ENCODE results near the gene FAM32A.
"Not testable (repeated sequence)": the region's sequence is repeated elsewhere in the genome, so short reads cannot be mapped to it uniquely, and the experiment has no call there.

FAM32A gene

DNA sequence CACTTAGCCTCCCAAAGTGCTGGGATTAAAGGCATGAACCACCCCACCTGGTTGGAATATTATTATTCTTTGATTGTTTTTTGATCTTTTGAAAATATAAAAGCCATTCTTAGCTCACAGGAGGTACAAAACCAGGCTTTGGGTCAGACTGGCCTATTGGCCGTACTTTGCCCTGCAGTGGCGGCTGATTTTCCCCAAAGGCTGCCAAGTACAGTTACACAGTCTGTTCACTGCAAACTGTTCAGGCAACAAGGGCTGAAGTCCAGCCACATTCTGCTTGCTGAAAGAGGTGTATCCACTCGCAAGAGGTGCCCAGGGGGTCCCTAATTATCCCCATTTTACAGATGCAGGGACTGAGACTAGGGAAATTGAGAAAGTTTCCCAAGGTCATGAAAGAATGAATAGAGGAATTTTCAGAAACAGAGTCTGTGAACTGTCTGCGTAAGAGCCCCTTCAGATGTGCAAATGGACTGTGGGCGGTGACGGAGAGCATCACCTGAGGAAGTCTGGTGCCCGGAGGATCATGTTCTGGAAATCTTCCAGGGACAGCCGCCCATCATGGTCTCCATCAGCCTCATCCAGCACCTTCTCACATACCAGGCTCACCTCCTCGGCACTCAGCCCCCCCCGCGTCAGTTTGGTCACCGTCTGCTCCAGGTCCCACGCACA, 20.9 kb upstream of the FAM32A start:
- DNase-seq (ENCODE audit: low read depth): no peak

DNA sequence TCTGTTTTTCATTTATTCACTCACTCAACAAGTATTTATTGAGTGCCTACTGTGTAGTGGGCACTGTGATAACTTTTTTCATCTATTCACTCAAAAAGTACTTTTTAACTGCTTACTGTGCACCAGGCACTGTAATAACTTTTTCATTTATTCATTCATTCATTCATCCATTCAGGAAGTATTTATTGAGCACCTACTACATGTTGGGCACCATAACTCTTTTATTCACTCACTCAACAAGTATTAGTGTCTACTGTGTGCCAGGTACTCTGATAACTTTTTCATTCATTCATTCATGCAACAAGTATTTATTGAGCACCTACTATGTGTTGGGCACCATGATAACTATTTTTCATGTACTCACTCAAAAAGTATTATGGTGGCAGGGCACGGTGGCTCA, 18.8 kb upstream of the FAM32A start:
- DNase-seq (ENCODE audit: low read depth): no peak

DNA sequence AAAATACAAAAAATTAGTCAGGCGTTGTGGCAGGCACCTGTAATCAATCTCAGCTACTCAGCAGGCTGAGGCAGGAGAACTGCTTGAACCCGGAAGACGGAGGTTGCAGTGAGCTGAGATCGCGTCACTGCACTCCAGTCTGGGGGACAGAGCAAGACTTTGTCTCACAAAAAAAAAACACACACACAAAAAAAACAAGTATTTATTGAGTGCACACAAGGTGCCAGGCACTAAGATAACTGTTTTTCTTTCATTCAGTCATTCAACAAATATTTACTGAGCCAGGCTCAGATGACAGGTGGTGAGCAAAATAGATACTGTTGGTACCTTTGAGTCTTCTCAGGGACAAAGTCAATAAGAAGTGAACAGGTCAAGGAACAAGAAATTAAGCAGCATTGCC, 18.2 kb upstream of the FAM32A start:
- DNase-seq (ENCODE audit: low read depth): no peak

DNA sequence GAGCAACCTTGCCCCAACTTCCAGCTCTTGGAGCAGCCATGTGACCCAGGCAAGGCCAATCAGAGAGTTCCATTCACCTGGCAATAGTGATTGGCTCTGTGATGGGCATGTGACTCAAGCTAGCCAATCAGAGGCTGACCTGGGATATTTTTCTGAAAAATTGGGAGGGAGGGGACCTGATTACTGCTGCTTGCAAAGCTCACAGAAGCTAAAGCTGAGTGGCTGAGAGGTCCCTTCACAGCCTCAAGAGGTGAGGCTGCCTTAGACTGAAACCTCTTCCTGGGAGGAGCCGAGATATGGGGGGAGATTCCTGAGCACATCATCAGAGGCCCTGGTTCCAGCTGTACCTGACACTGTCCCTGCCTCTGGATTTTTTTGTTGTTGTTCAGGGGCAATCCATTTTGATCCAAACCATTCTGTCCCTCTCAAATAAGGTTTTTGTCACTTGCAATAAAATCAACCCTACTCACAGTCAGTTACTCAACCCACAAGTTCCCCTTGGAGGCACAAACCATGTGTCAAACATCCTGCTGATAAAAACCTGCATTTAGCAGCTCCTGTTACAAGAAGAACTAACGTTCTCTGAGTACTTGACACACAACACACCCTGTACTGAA, 16.6 kb upstream of the FAM32A start:
- no peak for DNase-seq (ENCODE audit: low read depth)

DNA sequence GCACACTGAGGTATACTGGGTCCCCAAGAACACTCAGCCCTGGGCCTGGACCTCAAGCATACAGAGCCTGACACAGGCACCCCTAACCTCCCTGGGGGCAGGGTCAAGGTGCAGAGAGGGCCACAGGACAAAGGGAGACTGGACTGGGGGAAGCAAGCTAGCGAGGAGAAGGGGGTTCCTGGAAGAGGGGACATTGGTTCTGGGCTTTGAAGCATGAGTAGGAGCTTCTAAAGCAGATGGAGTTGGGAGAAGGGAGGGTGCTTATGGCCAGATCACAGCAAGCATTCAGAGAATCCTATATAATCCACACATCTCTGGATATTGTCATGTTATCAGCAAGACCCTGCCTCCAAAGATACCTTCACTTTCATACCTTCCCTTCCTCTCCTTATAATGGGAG, 15.1 kb upstream of the FAM32A start:
- no peak for DNase-seq (ENCODE audit: low read depth)

DNA sequence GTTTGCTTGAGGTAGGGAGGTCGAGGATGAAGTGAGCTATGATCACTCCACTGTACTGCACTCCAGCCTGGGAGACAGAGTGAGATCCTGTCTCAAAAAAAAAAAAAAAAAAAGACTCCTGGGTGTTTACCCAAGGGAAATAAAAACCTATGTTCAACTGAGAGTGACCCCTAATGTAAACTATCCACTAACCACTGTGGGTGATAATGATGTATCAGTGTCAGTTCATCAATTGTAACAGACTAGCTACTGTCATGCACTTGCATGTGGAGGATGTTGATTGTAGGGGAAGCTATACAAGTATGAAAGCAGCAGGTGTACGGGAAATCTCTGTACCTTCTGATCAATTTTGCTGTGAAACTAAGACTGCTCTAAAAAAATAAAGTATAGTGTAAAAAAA, 9.3 kb upstream of the FAM32A start:
- no peak for DNase-seq (ENCODE audit: low read depth)

DNA sequence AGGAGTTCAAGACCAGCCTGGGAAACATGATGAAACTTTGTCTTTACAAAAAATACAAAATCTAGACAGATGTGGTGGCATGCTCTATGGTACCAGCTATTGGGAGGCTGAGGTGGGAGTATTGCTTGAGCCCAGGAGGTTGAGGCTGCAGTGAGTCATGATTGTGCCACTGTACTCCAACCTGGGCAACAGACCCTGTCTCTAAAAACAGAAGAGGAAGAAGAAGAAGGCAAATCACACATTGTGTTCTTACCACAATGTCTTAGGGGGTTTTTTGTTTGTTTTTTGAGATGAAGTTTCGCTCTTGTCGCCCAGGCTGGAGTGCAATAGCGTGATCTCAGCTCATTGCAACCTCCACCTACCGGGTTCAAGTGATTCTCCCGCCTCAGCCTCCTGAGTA, 6.3 kb upstream of the FAM32A start:
- not testable (repeated sequence) for DNase-seq (ENCODE audit: low read depth)

DNA sequence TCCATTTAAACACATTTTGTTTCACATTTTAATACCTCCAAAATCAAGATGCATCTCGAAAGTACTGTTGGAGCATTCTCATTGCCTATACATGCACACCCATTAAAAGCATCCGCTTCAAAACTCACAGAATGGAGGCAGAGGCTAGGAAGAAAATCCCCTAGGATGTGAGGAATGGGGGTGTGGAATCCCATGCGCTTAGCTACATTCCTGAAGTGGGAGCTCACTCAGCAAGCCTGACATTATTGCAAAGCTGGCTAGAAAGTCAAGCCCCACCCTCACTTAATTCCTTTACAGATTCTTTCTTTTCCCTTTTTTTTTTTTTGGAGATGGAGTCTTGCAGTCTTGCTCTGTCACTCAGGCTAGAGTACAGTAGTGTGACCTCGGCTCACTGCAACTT, 4.6 kb upstream of the FAM32A start:
- DNase-seq (ENCODE audit: low read depth): no peak

DNA sequence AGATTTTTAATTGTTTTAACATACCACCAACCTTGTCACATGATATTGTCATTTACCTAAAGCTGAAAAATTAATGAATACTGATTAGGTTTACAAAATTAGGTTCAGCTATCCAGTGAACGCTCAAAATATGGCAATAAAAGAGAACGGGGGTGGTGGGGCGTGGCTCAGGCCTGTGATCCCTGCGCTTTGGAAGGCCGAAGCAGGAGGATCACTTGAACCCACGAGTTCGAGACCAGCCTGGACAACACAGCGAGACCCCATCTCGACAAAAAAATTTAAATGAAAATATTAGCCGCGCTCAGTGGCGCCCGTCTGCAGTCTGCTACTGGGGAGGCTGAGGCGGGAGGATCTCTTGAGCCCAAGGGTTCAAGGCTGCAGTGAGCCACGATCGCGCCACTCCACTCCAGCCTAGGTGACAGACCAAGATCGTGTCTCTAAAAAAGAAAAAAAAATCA, 516 bp upstream of the FAM32A start:
- no peak for DNase-seq (ENCODE audit: low read depth)

DNA sequence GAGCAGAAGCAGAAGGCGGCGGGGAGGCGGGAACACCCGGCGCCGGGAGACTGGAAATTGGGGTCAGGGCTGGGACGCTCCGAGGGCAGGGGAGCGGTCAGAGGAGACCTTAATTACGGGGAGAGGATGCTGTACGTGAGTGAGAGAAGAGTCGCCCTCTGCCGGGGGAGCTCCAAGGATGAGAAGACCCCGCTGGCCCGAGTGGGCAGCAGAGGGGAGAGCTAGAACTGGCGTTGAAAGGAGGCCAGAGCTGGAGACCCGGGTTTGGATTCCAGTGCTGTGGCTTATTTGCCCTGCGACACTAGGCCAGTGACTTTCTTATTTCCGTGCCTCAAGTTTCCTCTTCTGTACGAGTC, 536 bp downstream of the FAM32A start:
- DNase-seq (ENCODE audit: low read depth): no peak

DNA sequence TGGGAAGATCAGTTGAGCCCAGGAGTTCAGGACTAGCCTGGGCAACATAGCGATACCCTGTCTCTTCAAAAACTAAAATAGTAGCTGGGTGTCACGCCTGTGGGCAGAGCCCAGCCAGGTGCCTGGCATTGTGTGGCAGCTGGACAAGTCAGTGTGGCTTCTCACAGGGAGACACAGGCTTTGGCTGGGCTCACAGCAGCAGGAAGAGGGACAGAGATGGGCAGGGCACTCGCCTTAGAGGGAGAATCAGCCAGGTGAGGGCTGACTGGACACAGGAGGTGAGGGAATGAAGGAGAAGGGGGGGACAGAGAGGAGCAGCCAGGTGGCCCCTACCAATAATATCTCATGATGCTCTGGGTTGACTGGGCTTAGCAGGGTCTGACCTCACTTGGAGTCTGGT, 3.3 kb downstream of the FAM32A start:
- DNase-seq (ENCODE audit: low read depth): no peak

DNA sequence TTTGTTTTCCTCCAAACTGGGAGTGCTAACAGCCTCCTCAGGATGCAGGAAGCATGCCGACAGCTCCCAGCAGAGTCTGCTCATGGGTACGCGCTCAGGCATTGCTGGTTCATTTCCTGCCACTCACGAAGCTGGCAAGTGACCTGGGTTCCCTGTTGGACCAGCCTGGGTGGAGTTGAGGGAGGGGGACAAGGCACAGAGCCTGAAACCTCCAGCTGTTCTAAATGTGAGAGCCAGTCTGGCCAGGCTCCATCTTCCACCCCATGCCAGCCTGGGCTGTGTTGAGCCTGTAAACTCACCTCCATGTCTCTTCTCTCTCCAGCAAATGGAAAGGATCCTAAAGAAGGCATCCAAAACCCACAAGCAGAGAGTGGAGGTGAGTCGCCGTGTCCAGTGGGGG, 5.0 kb downstream of the FAM32A start:
- DNase-seq (ENCODE audit: low read depth): no peak

DNA sequence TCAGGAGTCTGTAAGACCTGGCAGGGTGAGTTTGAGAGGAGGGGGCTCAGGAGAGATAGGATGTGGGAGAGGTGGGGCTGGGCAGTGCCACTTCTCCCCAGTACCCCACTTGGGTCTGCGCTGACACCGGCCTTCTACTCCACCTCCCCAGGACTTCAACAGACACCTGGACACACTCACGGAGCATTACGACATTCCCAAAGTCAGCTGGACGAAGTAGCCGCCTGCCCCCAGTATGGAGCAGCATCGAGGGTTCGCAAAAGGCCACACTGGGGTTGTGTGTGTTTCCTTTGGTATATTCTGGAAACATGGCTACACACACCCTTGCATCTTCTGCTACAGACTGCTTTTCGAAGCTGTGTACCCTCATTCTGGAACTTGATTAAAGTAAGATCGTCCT, 5.5 kb downstream of the FAM32A start:
- no peak for DNase-seq (ENCODE audit: low read depth)

DNA sequence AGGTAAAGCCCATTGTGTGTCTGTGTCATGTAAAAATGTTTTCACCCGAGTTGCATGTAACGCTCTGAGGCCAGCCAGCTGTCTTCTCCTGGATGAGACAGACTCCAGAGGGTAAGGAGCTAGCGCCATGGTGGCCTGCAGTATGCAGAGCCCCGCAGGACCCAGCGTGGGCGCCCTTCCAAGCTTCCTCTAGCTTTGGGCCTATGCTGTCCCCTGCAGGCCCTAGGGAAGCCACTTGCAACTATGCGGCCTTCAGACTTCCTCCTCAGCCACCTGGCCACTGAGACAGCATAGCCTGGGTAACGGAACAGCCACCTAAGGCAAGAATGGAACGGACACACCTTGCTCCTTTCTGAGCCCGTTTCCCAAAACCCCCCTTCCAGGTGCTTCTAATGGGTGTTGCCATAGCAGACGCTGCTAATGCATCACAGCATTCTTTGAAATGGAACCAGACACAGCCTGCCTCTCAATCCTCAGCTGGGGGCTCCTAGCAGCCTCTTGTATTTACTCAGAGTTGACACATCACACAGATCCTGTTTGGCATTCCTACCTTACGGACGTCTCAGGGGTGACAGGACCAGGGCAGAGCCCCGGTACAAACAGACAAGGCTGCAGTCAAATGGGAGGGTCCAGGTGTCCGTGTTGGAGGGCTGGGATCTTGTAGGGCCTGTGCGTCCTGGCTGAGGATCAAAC, 6.2 kb downstream of the FAM32A start:
- DNase-seq (ENCODE audit: low read depth): no peak

DNA sequence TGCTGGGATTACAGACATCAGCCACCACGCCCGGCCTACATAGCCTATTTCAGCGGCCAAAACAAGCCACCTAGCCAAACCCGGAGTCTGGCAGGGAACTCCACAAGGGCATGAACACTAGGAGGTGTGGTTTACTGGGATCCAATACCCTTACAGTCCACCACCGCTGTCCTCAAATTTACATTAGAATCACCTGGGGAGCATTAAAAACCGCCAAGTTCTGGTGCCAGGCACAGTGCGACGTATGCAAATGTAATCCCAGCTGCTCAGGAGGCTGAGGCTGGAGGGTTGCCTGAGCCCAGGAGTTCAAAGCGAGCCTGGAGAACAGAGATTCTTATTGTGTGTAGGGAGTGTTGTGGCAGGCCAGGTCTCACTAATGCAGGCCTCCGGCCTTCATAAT, 8.3 kb downstream of the FAM32A start:
- DNase-seq (ENCODE audit: low read depth): no peak

DNA sequence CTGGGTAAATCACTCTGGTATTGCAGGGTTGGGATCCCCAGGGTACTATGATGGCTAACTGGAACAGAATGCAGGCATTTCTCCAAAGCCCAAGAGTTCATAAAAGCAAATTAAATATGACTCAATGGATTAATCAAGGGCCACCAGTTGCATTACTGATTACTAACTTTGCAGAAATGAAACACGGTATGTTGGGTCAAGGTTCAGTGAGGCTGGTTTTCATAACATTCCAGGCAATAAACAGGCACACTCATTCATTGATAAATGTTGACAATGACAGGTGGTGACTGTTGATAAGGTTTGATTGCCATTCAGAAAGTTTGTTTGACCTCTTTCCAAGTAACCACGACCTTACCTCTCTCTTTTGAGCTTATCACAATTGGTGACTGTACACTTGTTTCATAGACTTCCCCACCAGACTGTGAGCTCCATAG, 12.0 kb downstream of the FAM32A start:
- DNase-seq (ENCODE audit: low read depth): no peak

DNA sequence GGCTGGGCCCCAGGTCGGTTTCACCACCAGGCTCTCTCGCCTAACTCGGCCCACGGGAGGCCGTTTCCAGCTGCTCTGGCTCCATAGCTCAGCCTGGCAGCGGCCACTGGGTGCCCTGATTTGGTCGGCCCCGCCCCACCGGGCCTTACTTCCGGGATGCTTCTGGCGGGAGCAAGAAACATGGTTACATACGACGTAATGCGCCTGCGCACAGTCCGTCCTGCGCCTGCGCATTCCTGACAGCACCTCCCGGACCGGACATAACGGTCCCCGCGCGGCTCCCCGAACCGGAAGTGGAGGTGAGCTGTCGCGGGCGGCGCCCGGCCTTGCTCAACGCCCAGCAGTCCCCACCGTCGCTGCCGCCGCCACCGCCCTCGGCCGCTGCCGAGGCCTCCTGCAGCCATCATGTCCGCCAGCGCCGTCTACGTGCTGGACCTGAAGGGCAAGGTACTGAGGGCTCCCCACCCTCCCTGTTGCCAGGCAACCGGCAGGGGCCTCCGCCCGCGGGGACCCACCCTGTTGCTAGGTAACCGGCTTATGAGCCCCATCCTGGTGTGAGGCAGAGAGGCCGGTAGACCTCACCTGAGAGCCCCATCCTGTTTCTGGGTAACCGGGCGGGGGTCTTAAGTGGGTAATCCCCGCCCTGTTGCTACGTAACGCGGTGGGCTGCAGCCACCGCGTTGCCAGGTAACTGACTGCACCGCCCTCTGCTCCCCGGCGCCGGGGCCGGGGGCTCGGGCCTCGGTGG, 12.6 kb downstream of the FAM32A start, which contains the start of gene AP1M1:
Gene AP1M1, plus strand, starts transcription at position 290 of the 748 bp plus-strand sequence. Its CDS starts 116 bp downstream, at position 406.
- peak; percentile 99 for DNase-seq (ENCODE audit: low read depth)

DNA sequence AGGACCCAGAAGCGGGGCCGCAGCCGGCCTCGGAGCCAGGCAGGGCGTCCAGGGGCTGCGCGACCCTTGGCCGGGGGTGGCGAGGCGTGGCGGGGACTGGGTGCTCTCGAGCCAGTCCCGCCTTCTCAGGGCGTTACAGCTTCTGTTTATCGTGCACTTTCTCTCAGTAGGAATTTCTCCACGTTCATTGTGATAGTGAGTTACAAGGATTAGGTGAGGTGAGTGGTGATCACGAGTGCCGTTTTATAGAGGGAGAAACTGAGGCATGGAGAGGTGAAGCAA, 13.1 kb downstream of the FAM32A start:
- DNase-seq (ENCODE audit: low read depth): no peak

DNA sequence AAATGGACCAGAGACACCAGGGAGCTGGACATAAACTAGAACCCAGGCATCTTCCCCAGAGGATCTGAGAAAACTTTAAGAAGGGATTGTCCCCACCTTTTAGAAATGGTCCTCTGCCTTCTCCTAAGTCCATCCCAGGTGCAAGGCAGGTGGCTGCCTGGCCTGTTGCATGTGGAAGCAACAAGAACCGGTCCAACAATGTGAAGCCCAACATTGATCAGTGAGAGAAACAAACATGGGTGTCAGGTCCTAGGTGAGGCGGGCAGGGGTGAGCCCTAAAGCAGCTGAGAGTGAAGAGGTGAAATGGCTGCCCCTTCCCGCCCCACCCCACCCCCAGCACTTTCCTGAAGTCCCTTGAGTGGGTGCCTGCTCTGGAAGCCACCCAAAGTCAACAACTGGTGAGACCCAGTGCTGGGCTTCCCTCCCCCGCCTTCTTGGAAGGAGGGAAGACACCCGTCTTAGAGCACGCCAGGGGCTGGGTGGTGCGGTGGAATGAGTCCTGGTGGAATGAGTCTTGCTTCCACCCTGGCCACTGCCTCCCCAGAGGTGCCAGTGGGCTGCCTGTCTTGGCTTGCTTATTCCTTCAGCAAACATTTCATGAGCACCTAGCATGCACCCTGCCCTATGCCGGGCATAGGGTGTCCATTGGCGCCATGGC, 14.2 kb downstream of the FAM32A start:
- DNase-seq (ENCODE audit: low read depth): no peak

DNA sequence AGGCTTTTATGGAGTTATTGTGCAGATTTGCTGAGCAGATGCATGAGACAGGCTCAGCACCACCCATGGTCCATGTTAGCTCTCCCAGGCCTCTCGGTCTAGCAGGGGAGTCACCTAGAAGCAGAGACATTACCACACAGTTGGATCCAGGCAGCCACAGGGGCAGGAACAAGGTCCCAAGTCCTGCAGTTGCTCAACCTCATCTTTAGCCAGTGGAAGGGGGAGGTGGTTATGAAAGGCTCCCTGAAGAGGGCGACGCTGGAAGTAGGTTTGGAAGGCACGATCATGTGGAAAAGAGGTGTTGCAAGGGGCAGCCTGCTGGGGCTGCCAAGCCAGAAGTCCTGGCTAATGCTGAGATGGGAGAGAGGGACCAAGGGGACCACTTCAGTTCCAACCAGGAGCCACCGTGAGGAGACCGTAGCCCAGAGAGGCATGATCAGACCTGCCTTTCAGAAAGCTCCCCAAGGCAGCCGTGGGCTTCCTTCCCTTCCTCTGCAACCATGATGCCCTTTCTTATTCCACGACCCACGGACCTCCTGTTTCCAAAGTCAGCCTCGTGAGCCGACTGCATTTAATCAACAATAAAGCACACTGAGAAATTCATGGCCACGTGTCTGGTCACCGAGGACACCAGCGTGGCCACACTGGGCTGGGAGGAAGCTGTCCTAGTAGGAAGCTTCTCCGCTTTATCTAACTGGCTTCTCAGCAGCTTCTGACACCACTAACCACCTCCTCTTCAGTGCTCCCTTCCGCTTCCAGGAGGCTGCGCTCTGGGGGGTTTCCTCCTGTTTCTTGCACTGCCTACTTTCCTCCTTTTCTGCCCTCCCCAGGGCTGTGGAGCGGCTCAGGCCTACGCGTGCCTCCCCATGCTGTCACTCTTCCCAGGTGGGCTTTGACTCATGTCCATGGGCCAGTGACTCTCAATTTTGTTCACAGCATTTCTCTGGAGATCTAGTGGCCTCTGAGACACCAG, 15.1 kb downstream of the FAM32A start:
- DNase-seq (ENCODE audit: low read depth): no peak

DNA sequence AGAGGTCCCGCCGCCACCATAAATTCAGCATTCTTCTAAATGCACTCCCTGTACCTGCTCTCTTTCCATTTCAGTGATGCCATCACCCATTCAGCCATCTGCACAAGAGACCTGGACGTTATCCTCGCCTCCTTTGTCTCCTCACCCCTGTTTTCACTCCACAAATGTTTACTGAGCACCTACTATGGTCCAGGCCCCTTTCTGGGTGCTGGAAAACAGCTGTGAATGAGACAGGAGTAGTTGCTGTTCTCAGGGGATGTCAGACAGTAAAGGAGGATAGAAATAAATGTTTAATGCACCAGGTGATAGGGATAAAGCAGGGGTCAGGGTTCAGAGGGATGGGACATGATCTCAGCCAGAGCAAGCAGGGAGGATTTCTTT, 15.8 kb downstream of the FAM32A start:
- no peak for DNase-seq (ENCODE audit: low read depth)

All from activated T-cell treated with anti-CD3 and anti-CD28 coated beads for 48 hours (primary cell).